K562 (cell line): ENCODE data around the gene CST6. TPM values are rescaled to one million over a fixed set of nuclear protein-coding genes. Genes with fewer than 3 reads are reported as not detected.

Experiments used
- E2F5 ChIP-seq: sonication (generic); formaldehyde crosslinking; IDR thresholded peaks from 2 replicates; pipeline ENCODE4 v1.8.0; 2022; ENCODE audit warnings: mild to moderate bottlenecking, missing genetic modification reagents
- ETS2 ChIP-seq: IDR thresholded peaks from 2 replicates; pipeline ENCODE4 v1.6.1; 2016; ENCODE audit warnings: borderline replicate concordance, missing genetic modification characterization, mild to moderate bottlenecking, moderate library complexity, missing compliant biosample characterization; ENCODE audit not compliant: poor library complexity, severe bottlenecking
- ETV6 ChIP-seq, 3 experiments: fragments of 150-350 bp in 1 of 3; sonication (generic) in 1 of 3; formaldehyde crosslinking in 1 of 3; IDR thresholded peaks; 2 replicates each; pipeline versions ENCODE4 v1.6.1 to v1.8.0; 2014 to 2022; ENCODE audit warnings: borderline replicate concordance in 2 of 3, low read depth in 2 of 3, antibody characterized with exemption in 1 of 3, low read length in 1 of 3, mild to moderate bottlenecking in 1 of 3, missing genetic modification reagents in 1 of 3
- FOXA1 ChIP-seq: fragments of 450-650 bp; IDR thresholded peaks from 2 replicates; pipeline ENCODE4 v1.6.1; 2016; ENCODE audit warnings: mild to moderate bottlenecking, borderline replicate concordance
- HNRNPLL ChIP-seq: fragments of 200-400 bp; formaldehyde crosslinking; IDR thresholded peaks from 2 replicates; pipeline ENCODE4 v1.6.1; 2017; ENCODE audit warnings: low read length, low read depth, mild to moderate bottlenecking; ENCODE audit not compliant: poor library complexity, severe bottlenecking
- MCM7 ChIP-seq, 2 experiments: fragments of 450-650 bp; IDR thresholded peaks; 2 replicates each; pipeline ENCODE4 v1.6.1; 2016 to 2018
- NR2C1 ChIP-seq, 2 experiments: fragments of 450-650 bp; IDR thresholded peaks; 2 replicates each; pipeline ENCODE4 v1.6.1; 2017; ENCODE audit warnings: mild to moderate bottlenecking in 2 of 2, antibody characterized with exemption in 1 of 2, inconsistent platforms in 1 of 2, missing compliant biosample characterization in 1 of 2, missing genetic modification characterization in 1 of 2
- polyA plus RNA-seq, 8 experiments: library from polyadenylated mRNA; depleted of rRNA in 4 of 8; stranded (reverse) in 5 of 8; unstranded in 3 of 8; fragments of >200 nt; fragmentation: Nextera tagmentation in 2 of 8; fragmentation: Illumina TruSeq in 1 of 8; extraction: Ambion mirVana in 2 of 8; extraction: Trizol in 1 of 8; gene quantifications; 2 replicates each; pipeline versions ENCODE4 v1.2.1 to v1.2.3, GENCODE V29; 2011 to 2014; ENCODE audit warnings: inconsistent platforms in 1 of 8, missing spikeins in 1 of 8
- total RNA-seq, 7 experiments: library from RNA; depleted of rRNA in 6 of 7; stranded (reverse); fragments of >200 nt in 6 of 7; fragmentation: Illumina TruSeq in 2 of 7; extraction: Trizol in 2 of 7; gene quantifications; 2 replicates each; pipeline versions ENCODE4 v1.2.1 to v1.2.3, GENCODE V29; 2011 to 2021; ENCODE audit warnings: low replicate concordance in 1 of 7
- TF ChIP-seq, protein P1 (sequence below): fragments of 250-450 bp; sonication (Bioruptor Pico); IDR thresholded peaks from 2 replicates; pipeline ENCODE4 v1.9.0; 2021; ENCODE audit warnings: mild to moderate bottlenecking
- TF ChIP-seq, protein P2 (sequence below), 2 experiments: fragments of 450-650 bp in 1 of 2; sonication (generic) in 1 of 2; formaldehyde crosslinking in 1 of 2; IDR thresholded peaks; 2 replicates each; pipeline versions ENCODE4 v1.7.1 to v1.9.0; 2016 to 2022; ENCODE audit warnings: inconsistent platforms in 1 of 2, mild to moderate bottlenecking in 1 of 2, missing genetic modification reagents in 1 of 2
- TF ChIP-seq, protein P3 (sequence below): fragments of 150-350 bp; IDR thresholded peaks from 2 replicates; pipeline ENCODE4 v1.6.1; 2014; ENCODE audit warnings: low read depth, mild to moderate bottlenecking, low read length, borderline replicate concordance

Gene CST6
- total and polyA plus RNA-seq, 9 of the 15 experiments (the other 6 are each of a cell fraction or from before 2014, with no cell fraction given): not detected

- TF ChIP-seq ETS2 (no peak), NR2C1 (IDR thresholded peaks at IDR 0.05) (no peak), NR2C1 (tag; IDR thresholded peaks at IDR 0.05) (no peak), FOXA1 (no peak), ETV6 (IDR thresholded peaks at IDR 0.05; ENCODE audit: borderline replicate concordance in 1 of 2, low read depth in 2 of 2, low read length in 1 of 2) (no peak), ETV6 (CRISPR knock-in tag; IDR thresholded peaks at IDR 0.05; ENCODE audit: borderline replicate concordance) (no peak), E2F5 (CRISPR knock-in tag) (no peak), HNRNPLL (peak; percentile 26), MCM7 (IDR thresholded peaks at IDR 0.05) (no peak)
- TF ChIP-seq, protein P1, sequence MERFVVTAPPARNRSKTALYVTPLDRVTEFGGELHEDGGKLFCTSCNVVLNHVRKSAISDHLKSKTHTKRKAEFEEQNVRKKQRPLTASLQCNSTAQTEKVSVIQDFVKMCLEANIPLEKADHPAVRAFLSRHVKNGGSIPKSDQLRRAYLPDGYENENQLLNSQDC (CRISPR knock-in tag): no peak
- TF ChIP-seq, protein P2, sequence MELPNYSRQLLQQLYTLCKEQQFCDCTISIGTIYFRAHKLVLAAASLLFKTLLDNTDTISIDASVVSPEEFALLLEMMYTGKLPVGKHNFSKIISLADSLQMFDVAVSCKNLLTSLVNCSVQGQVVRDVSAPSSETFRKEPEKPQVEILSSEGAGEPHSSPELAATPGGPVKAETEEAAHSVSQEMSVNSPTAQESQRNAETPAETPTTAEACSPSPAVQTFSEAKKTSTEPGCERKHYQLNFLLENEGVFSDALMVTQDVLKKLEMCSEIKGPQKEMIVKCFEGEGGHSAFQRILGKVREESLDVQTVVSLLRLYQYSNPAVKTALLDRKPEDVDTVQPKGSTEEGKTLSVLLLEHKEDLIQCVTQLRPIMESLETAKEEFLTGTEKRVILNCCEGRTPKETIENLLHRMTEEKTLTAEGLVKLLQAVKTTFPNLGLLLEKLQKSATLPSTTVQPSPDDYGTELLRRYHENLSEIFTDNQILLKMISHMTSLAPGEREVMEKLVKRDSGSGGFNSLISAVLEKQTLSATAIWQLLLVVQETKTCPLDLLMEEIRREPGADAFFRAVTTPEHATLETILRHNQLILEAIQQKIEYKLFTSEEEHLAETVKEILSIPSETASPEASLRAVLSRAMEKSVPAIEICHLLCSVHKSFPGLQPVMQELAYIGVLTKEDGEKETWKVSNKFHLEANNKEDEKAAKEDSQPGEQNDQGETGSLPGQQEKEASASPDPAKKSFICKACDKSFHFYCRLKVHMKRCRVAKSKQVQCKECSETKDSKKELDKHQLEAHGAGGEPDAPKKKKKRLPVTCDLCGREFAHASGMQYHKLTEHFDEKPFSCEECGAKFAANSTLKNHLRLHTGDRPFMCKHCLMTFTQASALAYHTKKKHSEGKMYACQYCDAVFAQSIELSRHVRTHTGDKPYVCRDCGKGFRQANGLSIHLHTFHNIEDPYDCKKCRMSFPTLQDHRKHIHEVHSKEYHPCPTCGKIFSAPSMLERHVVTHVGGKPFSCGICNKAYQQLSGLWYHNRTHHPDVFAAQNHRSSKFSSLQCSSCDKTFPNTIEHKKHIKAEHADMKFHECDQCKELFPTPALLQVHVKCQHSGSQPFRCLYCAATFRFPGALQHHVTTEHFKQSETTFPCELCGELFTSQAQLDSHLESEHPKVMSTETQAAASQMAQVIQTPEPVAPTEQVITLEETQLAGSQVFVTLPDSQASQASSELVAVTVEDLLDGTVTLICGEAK (IDR thresholded peaks at IDR 0.05): 0 out of 2 replicates have a peak, but pooled peaks have one; percentile 9
- TF ChIP-seq, protein P2 (CRISPR knock-in tag; IDR thresholded peaks at IDR 0.05): no peak
- TF ChIP-seq, protein P3, sequence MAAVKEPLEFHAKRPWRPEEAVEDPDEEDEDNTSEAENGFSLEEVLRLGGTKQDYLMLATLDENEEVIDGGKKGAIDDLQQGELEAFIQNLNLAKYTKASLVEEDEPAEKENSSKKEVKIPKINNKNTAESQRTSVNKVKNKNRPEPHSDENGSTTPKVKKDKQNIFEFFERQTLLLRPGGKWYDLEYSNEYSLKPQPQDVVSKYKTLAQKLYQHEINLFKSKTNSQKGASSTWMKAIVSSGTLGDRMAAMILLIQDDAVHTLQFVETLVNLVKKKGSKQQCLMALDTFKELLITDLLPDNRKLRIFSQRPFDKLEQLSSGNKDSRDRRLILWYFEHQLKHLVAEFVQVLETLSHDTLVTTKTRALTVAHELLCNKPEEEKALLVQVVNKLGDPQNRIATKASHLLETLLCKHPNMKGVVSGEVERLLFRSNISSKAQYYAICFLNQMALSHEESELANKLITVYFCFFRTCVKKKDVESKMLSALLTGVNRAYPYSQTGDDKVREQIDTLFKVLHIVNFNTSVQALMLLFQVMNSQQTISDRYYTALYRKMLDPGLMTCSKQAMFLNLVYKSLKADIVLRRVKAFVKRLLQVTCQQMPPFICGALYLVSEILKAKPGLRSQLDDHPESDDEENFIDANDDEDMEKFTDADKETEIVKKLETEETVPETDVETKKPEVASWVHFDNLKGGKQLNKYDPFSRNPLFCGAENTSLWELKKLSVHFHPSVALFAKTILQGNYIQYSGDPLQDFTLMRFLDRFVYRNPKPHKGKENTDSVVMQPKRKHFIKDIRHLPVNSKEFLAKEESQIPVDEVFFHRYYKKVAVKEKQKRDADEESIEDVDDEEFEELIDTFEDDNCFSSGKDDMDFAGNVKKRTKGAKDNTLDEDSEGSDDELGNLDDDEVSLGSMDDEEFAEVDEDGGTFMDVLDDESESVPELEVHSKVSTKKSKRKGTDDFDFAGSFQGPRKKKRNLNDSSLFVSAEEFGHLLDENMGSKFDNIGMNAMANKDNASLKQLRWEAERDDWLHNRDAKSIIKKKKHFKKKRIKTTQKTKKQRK: no peak
Observed at GRCh38 chr11:66022401-66023185, 10.8 kb downstream of the CST6 start (continued).
